GM21786 (cell line): Measurements from ENCODE around the gene HMX3.
"Not testable (repeated sequence)": the region's sequence is repeated elsewhere in the genome, so short reads cannot be mapped to it uniquely, and the experiment has no call there.

ENCODE experiments used
- ATAC-seq: cut with Tn5 transposase; IDR thresholded peaks from one replicate; pipeline ENCODE4 v1.9.1; 2021; ENCODE audit not compliant: unreplicated experiment

Gene HMX3

DNA sequence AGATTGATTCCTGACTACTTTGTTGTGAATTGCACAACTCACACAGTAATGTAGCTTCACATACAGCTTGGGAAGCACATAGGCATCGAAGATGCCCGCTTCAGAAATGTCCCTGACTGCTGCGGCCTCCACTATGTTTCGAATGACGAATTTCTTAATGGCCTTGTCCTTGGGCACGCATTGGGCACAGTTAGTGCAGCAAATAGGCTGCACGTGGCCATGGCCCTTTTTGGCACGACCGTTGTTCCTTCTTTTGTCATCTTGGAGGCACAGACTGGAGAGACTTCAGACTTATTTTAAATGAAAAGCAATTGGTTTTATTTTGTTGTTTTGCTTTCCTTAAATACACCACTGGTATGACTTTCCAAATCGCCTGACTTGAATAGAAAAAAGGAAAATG, 35.8 kb downstream of the HMX3 start:
- ATAC-seq = not testable (repeated sequence)

DNA sequence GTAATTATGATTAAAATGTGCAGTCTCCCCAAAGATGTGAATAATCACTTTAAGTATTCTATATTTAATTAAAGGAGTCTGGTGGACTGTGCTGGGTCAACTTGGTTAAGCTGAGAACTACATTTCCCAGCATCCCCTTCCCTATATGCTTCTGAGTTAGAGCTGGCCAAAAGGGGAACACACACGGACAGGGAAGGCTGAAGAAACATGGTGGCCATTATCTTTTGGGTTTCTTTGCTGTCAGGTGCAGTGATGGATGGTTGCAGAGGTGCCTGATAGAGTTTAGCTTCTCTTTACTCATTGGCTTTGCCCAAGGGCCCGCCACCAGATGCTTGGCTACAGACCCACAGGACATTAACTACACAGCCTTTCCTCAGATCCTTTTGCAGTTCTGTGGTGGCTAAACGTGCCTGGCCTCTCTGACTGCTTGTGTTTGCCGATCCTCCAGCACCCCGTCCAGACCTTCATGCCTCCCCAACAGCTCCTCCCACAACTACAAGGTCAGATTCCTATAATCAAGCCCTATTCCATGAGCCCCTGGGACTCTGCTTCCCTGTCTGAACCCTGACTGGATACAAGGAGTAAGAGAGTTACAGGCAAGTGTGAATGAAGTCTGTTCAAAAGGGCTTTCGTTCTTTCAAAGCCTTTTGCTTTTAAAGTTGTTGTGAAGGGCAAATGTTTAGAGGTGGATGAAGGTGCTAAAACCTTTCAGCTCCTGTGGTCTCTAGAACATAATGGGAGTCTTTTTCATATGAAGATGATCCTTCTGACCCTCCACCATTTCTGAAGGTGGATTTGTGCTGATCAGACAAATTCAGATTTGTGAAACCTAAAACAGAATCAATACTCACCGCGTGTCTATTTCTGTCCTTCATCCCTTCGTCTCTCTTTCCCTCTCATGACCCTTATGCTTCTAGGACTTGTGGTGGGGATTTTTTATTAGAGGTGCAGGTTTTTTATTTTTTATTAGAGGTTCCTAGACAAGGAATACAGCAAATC, 39.9 kb downstream of the HMX3 start:
- no peak for ATAC-seq

DNA sequence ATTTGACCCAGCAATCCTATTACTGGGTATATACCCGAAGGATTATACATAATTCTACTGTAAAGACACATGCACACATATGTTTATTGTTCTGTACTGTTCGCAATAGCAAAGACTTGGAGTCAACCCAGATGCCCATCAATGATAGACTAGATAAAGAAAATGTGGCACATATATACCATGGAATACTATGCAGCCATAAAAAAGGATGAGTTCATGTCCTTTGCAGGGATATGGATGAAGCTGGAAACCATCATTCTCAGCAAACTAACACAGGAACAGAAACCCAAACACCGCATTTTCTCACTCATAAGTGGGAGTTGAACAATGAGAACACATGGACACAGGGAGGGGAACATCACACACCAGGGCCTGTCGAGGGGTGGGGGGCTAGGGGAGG, 42.6 kb downstream of the HMX3 start:
- ATAC-seq = not testable (repeated sequence)

DNA sequence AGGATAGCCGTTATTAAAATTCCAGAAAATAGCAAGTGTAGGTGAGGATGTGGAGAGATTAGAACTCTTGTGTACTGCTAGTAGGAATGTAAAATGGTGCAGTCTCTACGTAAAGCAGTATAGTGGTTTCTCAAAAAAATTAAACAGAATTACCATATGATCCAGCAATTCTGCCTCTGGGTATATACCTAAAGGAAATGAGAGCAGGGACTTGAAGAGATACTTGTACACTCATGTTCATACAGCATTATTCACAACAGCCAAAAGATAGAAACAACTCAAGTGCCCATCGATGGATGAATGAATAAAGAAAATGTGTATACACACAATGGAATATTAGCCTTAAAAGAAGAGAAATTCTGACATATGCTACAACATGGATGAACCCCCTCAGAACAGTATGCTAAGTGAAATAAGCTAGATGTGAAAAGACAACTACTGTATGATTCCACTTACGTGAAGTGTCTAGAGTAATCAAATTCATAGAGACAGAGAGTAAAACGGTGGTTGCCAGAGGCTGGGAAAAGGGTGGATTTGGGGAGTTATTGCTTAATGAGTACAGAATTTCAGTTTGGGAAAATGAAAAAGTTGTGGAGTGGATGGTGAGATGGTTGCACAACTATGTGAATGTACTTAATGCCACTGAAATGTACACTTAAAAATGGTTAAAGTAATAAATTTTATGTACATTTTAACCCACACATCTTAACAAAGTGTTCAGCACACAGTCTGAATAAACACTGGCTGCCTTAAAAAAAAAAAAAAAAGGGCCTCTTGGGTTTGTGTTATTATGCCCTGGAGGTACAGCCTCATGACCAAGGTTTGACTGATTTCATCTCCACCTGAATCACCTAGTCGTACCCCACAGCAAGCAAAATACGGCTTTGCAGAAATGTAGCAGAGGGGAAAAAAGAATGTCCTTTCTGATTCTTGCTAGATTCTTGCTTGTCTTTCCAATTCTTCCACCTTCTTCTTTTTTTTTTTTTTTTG, 44.6 kb downstream of the HMX3 start:
- ATAC-seq = no peak

DNA sequence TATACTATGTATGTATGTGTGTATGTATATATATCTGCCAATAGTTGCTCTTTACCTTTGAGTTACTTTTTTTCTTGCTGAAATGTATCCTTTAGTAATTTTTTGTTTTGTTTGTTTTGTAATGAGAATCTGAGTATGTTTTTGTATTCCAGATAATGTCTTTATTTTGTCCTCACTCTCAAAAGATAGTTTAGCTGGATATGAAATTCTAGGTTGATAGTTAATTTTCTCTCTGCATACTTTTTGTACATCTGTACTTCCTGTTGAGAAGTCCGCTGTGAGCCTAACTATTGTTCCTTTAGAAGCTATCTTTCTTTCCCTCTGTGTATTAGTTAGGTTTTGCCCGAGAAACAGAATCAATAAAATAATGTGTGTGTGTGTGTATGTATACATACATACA, 48.0 kb downstream of the HMX3 start:
- no peak for ATAC-seq

DNA sequence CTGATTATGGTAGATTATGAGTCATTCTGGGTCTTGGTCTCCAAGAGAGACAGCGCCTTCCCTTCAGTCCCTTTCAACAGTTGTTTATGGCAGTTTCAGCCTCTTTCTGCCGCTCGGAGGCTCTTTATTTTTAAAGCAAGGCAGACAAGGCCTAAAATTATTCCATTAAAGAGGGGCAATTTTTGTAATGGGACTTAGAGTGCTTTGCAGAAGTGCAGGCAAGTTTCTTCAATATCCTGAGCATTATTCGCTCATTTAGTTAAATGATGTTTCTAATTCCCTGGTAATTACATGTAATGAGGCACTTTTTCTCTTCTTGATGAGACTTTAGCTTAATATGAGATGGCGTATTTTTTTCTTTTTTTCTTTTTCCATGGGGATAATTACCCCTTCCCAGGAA, 52.0 kb downstream of the HMX3 start:
- ATAC-seq = no peak
